Neuronal stem cell (in vitro differentiated cells): Measurements from ENCODE around the gene DNAH8.

Experiments used
- DNase-seq: peaks from one replicate; pipeline ENCODE4 v3.0.0-alpha.2; 2013; ENCODE audit warnings: low spot score
- H2AFZ ChIP-seq: one replicate; pipeline ENCODE4 v1.6.1; 2013; ENCODE audit warnings: mild to moderate bottlenecking, low read length, inconsistent platforms
- H2AK5ac ChIP-seq: 2 replicates; pipeline ENCODE4 v1.6.1; 2013; ENCODE audit warnings: low read depth, mild to moderate bottlenecking, inconsistent platforms, low read length, moderate library complexity, mixed read lengths
- H2BK120ac ChIP-seq: 2 replicates; pipeline ENCODE4 v1.6.1; 2013; ENCODE audit warnings: low read depth, mild to moderate bottlenecking, inconsistent platforms, low read length, moderate library complexity, mixed read lengths
- H2BK12ac ChIP-seq: one replicate; pipeline ENCODE4 v1.6.1; 2013; ENCODE audit warnings: low read length, inconsistent platforms
- H2BK15ac ChIP-seq: 2 replicates; pipeline ENCODE4 v1.6.1; 2013; ENCODE audit warnings: mild to moderate bottlenecking, low read length, inconsistent platforms, mixed read lengths
- H2BK5ac ChIP-seq: one replicate; pipeline ENCODE4 v1.6.1; 2013; ENCODE audit warnings: inconsistent platforms, mild to moderate bottlenecking, low read length, moderate library complexity
- H3K14ac ChIP-seq: one replicate; pipeline ENCODE4 v1.6.1; 2013; ENCODE audit warnings: low read length, inconsistent platforms
- H3K18ac ChIP-seq: 2 replicates; pipeline ENCODE4 v1.6.1; 2013; ENCODE audit warnings: low read length, inconsistent platforms
- H3K23ac ChIP-seq: 2 replicates; pipeline ENCODE4 v1.6.1; 2013; ENCODE audit warnings: low read depth, mild to moderate bottlenecking, mixed read lengths, low read length, inconsistent platforms; ENCODE audit not compliant: poor library complexity
- H3K27ac ChIP-seq: replicated peaks from 3 replicates; pipeline ENCODE4 v1.5.1; 2013; ENCODE audit warnings: low read length, inconsistent platforms
- H3K27me3 ChIP-seq, 3 experiments: 2 replicates each; pipeline ENCODE4 v1.6.1; 2013; ENCODE audit warnings: low read length in 3 of 3, mild to moderate bottlenecking in 2 of 3, inconsistent platforms in 1 of 3, low read depth in 1 of 3, mixed read lengths in 1 of 3, moderate library complexity in 1 of 3; ENCODE audit not compliant: control insufficient read depth in 3 of 3, insufficient read depth in 3 of 3
- H3K36me3 ChIP-seq, 2 donors: replicated peaks in 1 of 2; 2 replicates each; pipeline ENCODE4 v1.6.1; 2013; ENCODE audit warnings: low read length in 2 of 2; ENCODE audit not compliant: control insufficient read depth in 2 of 2, insufficient read depth in 2 of 2
- H3K4ac ChIP-seq: 2 replicates; pipeline ENCODE4 v1.6.1; 2013; ENCODE audit warnings: inconsistent platforms, mild to moderate bottlenecking, low read length, moderate library complexity
- H3K4me1 ChIP-seq, 2 donors: 1 replicate in 1 of 2; 2 replicates in 1 of 2; pipeline ENCODE4 v1.6.1; 2013; ENCODE audit warnings: low read length in 2 of 2, low read depth in 1 of 2; ENCODE audit not compliant: control insufficient read depth in 2 of 2, insufficient read depth in 1 of 2
- H3K4me2 ChIP-seq: one replicate; pipeline ENCODE4 v1.6.1; 2013; ENCODE audit warnings: mild to moderate bottlenecking, low read length, inconsistent platforms; ENCODE audit not compliant: insufficient read depth, poor library complexity, severe bottlenecking
- H3K4me3 ChIP-seq, 2 donors: 2 replicates each; pipeline ENCODE4 v1.5.1; 2013; ENCODE audit warnings: low read length in 2 of 2, mild to moderate bottlenecking in 2 of 2, inconsistent platforms in 1 of 2, moderate library complexity in 1 of 2
- H3K79me1 ChIP-seq: one replicate; pipeline ENCODE4 v1.6.1; 2013; ENCODE audit warnings: low read depth, mild to moderate bottlenecking, inconsistent platforms, low read length, moderate library complexity
- H3K9ac ChIP-seq: one replicate; pipeline ENCODE4 v1.6.1; 2013; ENCODE audit warnings: mild to moderate bottlenecking, low read depth, low read length, inconsistent platforms; ENCODE audit not compliant: poor library complexity
- H3K9me3 ChIP-seq, 2 donors: replicated peaks in 1 of 2; 2 replicates each; pipeline versions ENCODE3 to v1.6.1; 2013; ENCODE audit warnings: low read length in 2 of 2, mild to moderate bottlenecking in 2 of 2, inconsistent platforms in 1 of 2, low read depth in 1 of 2, mixed read lengths in 1 of 2, moderate library complexity in 1 of 2; ENCODE audit not compliant: control insufficient read depth in 2 of 2, insufficient read depth in 1 of 2
- H4K8ac ChIP-seq: one replicate; pipeline ENCODE4 v1.6.1; 2013; ENCODE audit warnings: low read depth, mild to moderate bottlenecking, inconsistent platforms, low read length, moderate library complexity
- H4K91ac ChIP-seq: one replicate; pipeline ENCODE4 v1.6.1; 2013; ENCODE audit warnings: low read length, low read depth, mild to moderate bottlenecking, inconsistent platforms; ENCODE audit not compliant: poor library complexity
- WGBS, 2 donors: extraction: QIAGEN DNeasy Blood & Tissue Kit; methylation state at CpG; one replicate each; pipeline ENCODE4 v1.1.7; 2013; ENCODE audit warnings: missing lambda C conversion rate in 2 of 2, mixed read lengths in 1 of 2; ENCODE audit not compliant: insufficient read length in 2 of 2, insufficient replicate concordance in 1 of 2; ENCODE audit errors: extremely low coverage in 2 of 2; 5-methylcytosine and 5-hydroxymethylcytosine counted together

DNAH8 gene

GRCh38 chr6:39044181-39044580 is 329.1 kb downstream of the DNAH8 start:
- no peak overlapping the region for H2BK15ac ChIP-seq
- H3K4me1 ChIP-seq: peaks cover 0 to 3% of the 10 kb centered on the region in 2 donors
- H3K4me3 ChIP-seq: no peak overlapping the region
- H3K4ac ChIP-seq: no peak overlapping the region
- H3K9ac ChIP-seq: no peak overlapping the region
- H3K4me2 ChIP-seq: no peak overlapping the region
- H2BK5ac ChIP-seq: no peak overlapping the region
- no peak overlapping the region for H3K23ac ChIP-seq
- H2BK12ac ChIP-seq: no peak overlapping the region
- H3K18ac ChIP-seq: no peak overlapping the region
- no peaks in the 10 kb centered on the region for H3K9me3 ChIP-seq
- H2BK120ac ChIP-seq: no peak overlapping the region
- no peaks in the 10 kb centered on the region for H3K36me3 ChIP-seq
- H2AFZ ChIP-seq: no peak overlapping the region
- H3K27ac ChIP-seq: no peak overlapping the region
- no peak for DNase-seq
- no peaks in the 10 kb centered on the region for H3K79me1 ChIP-seq
- H4K8ac ChIP-seq: no peak overlapping the region
- H2AK5ac ChIP-seq: no peak overlapping the region
- peaks cover 2 to 35% (median 17%) of the 10 kb centered on the region in 3 experiments for H3K27me3 ChIP-seq
- no peak overlapping the region for H4K91ac ChIP-seq
- H3K14ac ChIP-seq: no peak overlapping the region
- WGBS, 2 donors: no CpG with 5 or more reads among the region's 4 CpGs

- no peaks in the 10 kb centered on the region for H3K9me3 ChIP-seq
- no peak overlapping the region for H3K4me3 ChIP-seq
- no peak for DNase-seq
- no peaks in the 10 kb centered on the region for H3K79me1 ChIP-seq
- H3K9ac ChIP-seq: no peak overlapping the region
- H3K4me2 ChIP-seq: peak overlapping the region; percentile 93
- H3K27me3 ChIP-seq: peaks cover 2 to 64% (median 22%) of the 10 kb centered on the region in 3 experiments
- H3K4ac ChIP-seq: no peak overlapping the region
- H3K18ac ChIP-seq: no peak overlapping the region
- no peak overlapping the region for H2BK5ac ChIP-seq
- H2AK5ac ChIP-seq: peak overlapping the region; percentile 1
- no peak overlapping the region for H3K27ac ChIP-seq
- whole genome bisulfite sequencing, 2 donors: no CpG with 5 or more reads among the region's 6 CpGs
- H2BK12ac ChIP-seq: no peak overlapping the region
- H2BK15ac ChIP-seq: no peak overlapping the region
- no peak overlapping the region for H4K91ac ChIP-seq
- no peaks in the 10 kb centered on the region for H3K36me3 ChIP-seq
- H2AFZ ChIP-seq: peak overlapping the region; percentile 87
- H3K14ac ChIP-seq: peak overlapping the region; percentile 58
- no peak overlapping the region for H3K23ac ChIP-seq
- H2BK120ac ChIP-seq: no peak overlapping the region
- H3K4me1 ChIP-seq: peaks cover 0 to 3% of the 10 kb centered on the region in 2 donors
- H4K8ac ChIP-seq: no peak overlapping the region
These were observed 332.6 kb downstream of the DNAH8 start for GRCh38 chr6:39047434-39048327.

GRCh38 chr6:39048481-39049399 is 333.6 kb downstream of the DNAH8 start, which contains the start of gene GLP1R:
Gene GLP1R (plus strand): TSS chr6:39048781. CDS start chr6:39048841, 60 bp downstream.
- Histone ChIP-seq H3K9me3 (no peaks in the 10 kb centered on the region), H3K18ac (peak within 1 kb of the TSS; percentile 89), H4K91ac (no peak within 1 kb of the TSS), H3K36me3 (no peaks in the 10 kb centered on the region), H3K4me1 (peaks cover 0 to 5% of the 10 kb centered on the region in 2 donors), H3K23ac (peak within 1 kb of the TSS; percentile 92), H2BK5ac (no peak within 1 kb of the TSS), H3K4me2 (peak within 1 kb of the TSS; percentile 93), H3K9ac (peak within 1 kb of the TSS; percentile 73), H3K14ac (peak within 1 kb of the TSS; percentile 65), H2BK120ac (no peak within 1 kb of the TSS), H3K27ac (no peak within 1 kb of the TSS), H2BK15ac (peak within 1 kb of the TSS; percentile 77), H2AK5ac (peak within 1 kb of the TSS; percentile 70), H3K4me3 (peak within 1 kb of the TSS; percentile 12 to 81), H2BK12ac (peak within 1 kb of the TSS; percentile 18), H3K4ac (no peak within 1 kb of the TSS), H3K27me3 (peaks cover 2 to 73% (median 22%) of the 10 kb centered on the region in 3 experiments), H2AFZ (peak within 1 kb of the TSS; percentile 87), H4K8ac (no peak within 1 kb of the TSS), H3K79me1 (no peaks in the 10 kb centered on the region)
- peak; percentile 31 for DNase-seq
- WGBS, 2 donors: no CpG with 5 or more reads among the region's 74 CpGs
